ENCODE measurements around the gene PSME4.
"Not testable (repeated sequence)": the region's sequence is repeated elsewhere in the genome, so short reads cannot be mapped to it uniquely, and the experiment has no call there.

The PSME4 gene

DNA sequence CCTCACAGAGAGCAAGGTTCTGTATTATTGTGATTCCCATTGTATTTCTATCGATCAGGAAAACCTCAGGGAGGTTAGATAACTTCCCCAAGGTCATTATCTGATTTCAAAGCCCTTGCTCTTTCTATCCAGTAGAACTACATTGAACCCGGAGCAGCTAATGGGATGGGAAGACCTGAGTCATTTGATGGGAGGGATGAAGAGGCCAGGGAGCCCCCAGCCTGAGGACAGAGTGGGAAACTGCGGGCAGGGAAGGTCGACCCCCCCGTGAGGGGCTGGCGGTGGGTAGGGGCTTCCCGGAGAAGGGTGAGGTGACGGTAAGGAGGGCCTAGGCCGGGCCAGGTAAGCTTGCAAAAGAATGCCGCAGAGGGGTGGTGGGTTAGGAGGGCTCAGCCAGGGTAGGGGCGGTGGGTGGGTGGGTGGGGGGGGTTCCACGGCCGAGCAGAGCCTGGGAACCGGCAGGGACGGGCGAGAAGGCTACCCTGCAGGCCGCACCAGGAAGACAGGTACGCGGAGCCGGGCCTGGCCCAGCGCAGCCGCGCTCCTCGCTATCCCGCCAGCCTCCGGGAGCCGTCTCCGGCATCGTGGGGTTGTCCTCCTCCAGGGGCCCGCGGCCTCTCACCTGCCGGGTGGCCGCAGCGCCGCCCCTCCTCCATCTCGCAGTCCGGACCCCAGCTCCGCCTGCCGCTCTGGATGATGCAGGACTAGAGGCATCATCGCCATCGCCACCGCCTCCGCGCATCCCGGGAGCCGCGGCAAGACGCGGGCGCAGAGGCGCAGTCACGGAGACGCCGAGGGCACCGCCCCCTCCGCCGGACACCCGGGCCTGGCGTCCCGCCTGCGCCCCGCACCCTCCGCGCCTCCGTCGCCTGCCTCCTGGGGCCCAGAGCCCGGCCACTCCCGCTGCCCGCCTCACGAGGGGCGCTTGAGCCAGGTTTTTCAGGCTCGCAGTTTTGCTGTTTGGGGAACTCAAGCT is 111.3 kb downstream of the PSME4 start, which contains the start of gene GPR75:
Gene GPR75, minus strand, starts transcription at position 762 of the 976 bp plus-strand sequence. CDS start 5,211 bp downstream, outside the sequence.
- H3K4me3 ChIP-seq (ENCODE audit: low read length), result peak within 1 kb of the TSS; percentile 40
- TF ChIP-seq, protein P1, sequence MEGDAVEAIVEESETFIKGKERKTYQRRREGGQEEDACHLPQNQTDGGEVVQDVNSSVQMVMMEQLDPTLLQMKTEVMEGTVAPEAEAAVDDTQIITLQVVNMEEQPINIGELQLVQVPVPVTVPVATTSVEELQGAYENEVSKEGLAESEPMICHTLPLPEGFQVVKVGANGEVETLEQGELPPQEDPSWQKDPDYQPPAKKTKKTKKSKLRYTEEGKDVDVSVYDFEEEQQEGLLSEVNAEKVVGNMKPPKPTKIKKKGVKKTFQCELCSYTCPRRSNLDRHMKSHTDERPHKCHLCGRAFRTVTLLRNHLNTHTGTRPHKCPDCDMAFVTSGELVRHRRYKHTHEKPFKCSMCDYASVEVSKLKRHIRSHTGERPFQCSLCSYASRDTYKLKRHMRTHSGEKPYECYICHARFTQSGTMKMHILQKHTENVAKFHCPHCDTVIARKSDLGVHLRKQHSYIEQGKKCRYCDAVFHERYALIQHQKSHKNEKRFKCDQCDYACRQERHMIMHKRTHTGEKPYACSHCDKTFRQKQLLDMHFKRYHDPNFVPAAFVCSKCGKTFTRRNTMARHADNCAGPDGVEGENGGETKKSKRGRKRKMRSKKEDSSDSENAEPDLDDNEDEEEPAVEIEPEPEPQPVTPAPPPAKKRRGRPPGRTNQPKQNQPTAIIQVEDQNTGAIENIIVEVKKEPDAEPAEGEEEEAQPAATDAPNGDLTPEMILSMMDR (IDR thresholded peaks at IDR 0.05; ENCODE audit: insufficient read depth, low read depth, low read length, missing control alignments), result no peak
- DNase-seq (ENCODE audit: low read depth), result peak; percentile 43

GRCh38 chr2:53856272-53856671 is 114.5 kb downstream of the PSME4 start:
- TF ChIP-seq, protein P1 (IDR thresholded peaks at IDR 0.05; ENCODE audit: insufficient read depth, low read depth, low read length, missing control alignments), result no peak
- H3K4me3 ChIP-seq (ENCODE audit: low read length), result no peak overlapping the region
- DNase-seq (ENCODE audit: low read depth), result no peak

DNA sequence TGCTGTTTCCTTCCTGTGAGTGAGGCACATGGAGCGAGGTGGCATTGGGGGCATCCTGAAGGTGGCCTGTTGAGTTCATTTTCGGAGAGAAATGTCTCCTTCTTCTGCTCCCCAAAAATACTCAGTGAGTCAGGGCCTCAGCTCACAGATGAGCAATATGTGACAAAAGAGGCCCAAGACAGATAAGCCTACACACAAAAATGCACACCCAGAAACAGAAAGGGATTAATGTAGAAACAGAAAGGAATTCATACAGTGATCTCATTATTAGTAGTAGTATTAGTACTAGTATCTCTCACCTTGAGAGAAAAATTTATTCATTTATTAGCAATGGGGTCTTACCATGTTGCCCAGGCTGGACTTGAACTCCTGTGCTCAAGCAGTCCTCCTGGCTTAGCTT is 116.1 kb downstream of the PSME4 start:
- no peak overlapping the region for H3K4me3 ChIP-seq (ENCODE audit: low read length)
- peak; percentile 15 for DNase-seq (ENCODE audit: low read depth)
- TF ChIP-seq, protein P1 (IDR thresholded peaks at IDR 0.05; ENCODE audit: insufficient read depth, low read depth, low read length, missing control alignments), result no peak

DNA sequence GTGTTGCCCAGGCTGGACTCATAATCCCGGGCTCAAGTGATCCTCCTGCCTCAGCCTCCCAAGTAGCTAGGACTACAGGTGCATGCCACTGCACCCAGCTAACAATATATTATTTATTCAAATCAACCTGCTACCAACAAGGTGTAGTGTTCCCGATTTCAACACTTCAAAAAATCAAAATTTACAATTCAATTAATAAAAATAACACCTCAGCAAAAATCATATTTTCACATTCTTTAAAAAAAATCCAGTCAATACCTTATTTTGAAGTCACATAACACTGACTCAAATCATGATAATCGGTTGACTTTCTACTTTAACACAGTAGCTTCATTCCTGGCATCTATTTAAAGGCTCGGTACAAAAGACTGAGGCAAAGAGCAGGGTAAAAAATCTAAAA is 118.3 kb downstream of the PSME4 start:
- H3K4me3 ChIP-seq (ENCODE audit: low read length), result no peak overlapping the region
- DNase-seq (ENCODE audit: low read depth), result no peak
- TF ChIP-seq, protein P1 (IDR thresholded peaks at IDR 0.05; ENCODE audit: insufficient read depth, low read depth, low read length, missing control alignments), result no peak

DNA sequence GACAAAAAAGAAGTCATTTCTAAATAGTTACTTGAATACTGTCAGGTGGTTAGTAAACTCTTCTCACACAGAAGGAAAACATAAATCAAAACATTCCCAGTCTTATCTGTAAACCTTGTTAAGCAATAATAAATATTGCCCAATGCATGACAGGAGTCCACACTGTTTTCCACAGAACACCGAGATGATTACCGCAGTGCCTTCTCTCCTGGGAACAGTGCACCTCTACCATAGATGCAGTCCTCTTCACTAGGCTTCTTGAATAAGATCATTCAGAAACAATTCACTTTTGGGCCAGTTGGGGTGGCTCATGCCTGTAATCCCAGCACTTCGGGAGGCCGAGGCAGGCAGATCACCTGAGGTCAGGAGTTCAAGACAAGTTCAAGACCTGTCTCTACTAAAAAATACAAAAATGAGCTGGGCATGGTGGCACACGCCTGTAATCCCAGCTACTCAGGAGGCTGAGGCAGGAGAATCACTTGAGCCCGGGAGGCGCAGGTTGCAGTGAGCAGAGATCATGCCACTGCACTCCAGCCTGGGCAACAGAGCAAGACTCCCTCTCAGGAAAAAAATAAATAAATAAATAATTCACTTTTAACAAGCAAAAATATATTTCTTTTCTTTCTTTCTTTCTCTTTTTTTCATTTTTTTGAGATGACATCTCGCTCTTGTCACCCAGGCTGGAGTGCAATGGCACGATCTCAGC is 119.6 kb downstream of the PSME4 start:
- not testable (repeated sequence) for H3K4me3 ChIP-seq (ENCODE audit: low read length)

GRCh38 chr2:53848062-53848461 is 122.7 kb downstream of the PSME4 start:
- TF ChIP-seq, protein P1 (IDR thresholded peaks at IDR 0.05; ENCODE audit: insufficient read depth, low read depth, low read length, missing control alignments), result no peak
- no peak overlapping the region for H3K4me3 ChIP-seq (ENCODE audit: low read length)
- no peak for DNase-seq (ENCODE audit: low read depth)

More for the DNA sequence above, 119.6 kb downstream of the PSME4 start:
- DNase-seq (ENCODE audit: low read depth), result peak; percentile 10

GRCh38 chr2:53843595-53843994 is 127.2 kb downstream of the PSME4 start:
- no peak for DNase-seq (ENCODE audit: low read depth)
- H3K4me3 ChIP-seq (ENCODE audit: low read length), result no peak overlapping the region
- TF ChIP-seq, protein P1 (IDR thresholded peaks at IDR 0.05; ENCODE audit: insufficient read depth, low read depth, low read length, missing control alignments), result no peak
